PC-3 (cell line): Measurements from ENCODE around the gene SLC48A1. TPM values are rescaled to one million over a fixed set of nuclear protein-coding genes. Genes with fewer than 3 reads are reported as not detected.

Experiments
- ATAC-seq: fragments of 200-7000 bp; cut with Tn5 transposase; 2 replicates; pipeline ENCODE4 v1.9.1; 2020; ENCODE audit warnings: mild to moderate bottlenecking, moderate library complexity
- BruUV-seq: library from RNA; stranded (reverse); fragments of 400-500 nt; replicated peaks from 2 replicates; lab custom pipeline; 2021; lab: Mats Ljungman, UMichigan
- CTCF ChIA-PET: fragments of 300-600 bp; sonication (Branson Sonifier 250); formaldehyde crosslinking; loops from one replicate; lab custom pipeline; 2022; ENCODE audit warnings: antibody characterized with exemption; lab: Charles Lee
- POLR2A ChIA-PET: fragments of 300-600 bp; sonication (Branson Sonifier 250); formaldehyde crosslinking; loops from one replicate; lab custom pipeline; 2022; ENCODE audit warnings: antibody characterized with exemption; ENCODE audit not compliant: unreplicated experiment; lab: Charles Lee
- DNase-seq: peaks from one replicate; pipeline ENCODE4 v3.0.0-alpha.2; 2015
- H2AFZ ChIP-seq: fragments of 300-600 bp; sonication (generic); 2 replicates; pipeline ENCODE4 v1.6.0; 2016; ENCODE audit warnings: antibody characterized with exemption, low read length
- H3F3A ChIP-seq: fragments of 300-600 bp; sonication (generic); one replicate; pipeline ENCODE4 v1.6.0; 2017; ENCODE audit warnings: antibody characterized with exemption, low read length, control low read depth, mild to moderate bottlenecking; ENCODE audit not compliant: unreplicated experiment
- H3K27ac ChIP-seq: fragments of 300-600 bp; sonication (generic); 2 replicates; pipeline ENCODE4 v1.5.1; 2016; ENCODE audit warnings: mild to moderate bottlenecking, low read length
- H3K27me3 ChIP-seq: fragments of 300-600 bp; sonication (generic); 2 replicates; pipeline ENCODE4 v1.6.1; 2016; ENCODE audit warnings: low read length, mixed read lengths
- H3K36me3 ChIP-seq: fragments of 300-600 bp; sonication (generic); 2 replicates; pipeline ENCODE4 v1.6.1; 2016; ENCODE audit warnings: low read depth, mixed run types, low read length, mixed read lengths
- H3K4me1 ChIP-seq: fragments of 300-600 bp; sonication (generic); 2 replicates; pipeline ENCODE4 v1.5.1; 2016; ENCODE audit warnings: low read length; ENCODE audit not compliant: insufficient read depth
- H3K4me2 ChIP-seq: fragments of 300-600 bp; sonication (generic); 2 replicates; pipeline ENCODE4 v1.6.0; 2016; ENCODE audit warnings: low read length
- H3K4me3 ChIP-seq: fragments of 300-600 bp; sonication (generic); 2 replicates; pipeline ENCODE4 v1.5.1; 2016; ENCODE audit warnings: mild to moderate bottlenecking, low read length, mixed read lengths
- H3K79me2 ChIP-seq: fragments of 300-600 bp; sonication (generic); 2 replicates; pipeline ENCODE4 v1.6.1; 2017; ENCODE audit warnings: low read length, mixed read lengths
- H3K9ac ChIP-seq: fragments of 300-600 bp; sonication (generic); 2 replicates; pipeline ENCODE4 v1.6.0; 2016; ENCODE audit warnings: mild to moderate bottlenecking, low read length
- H3K9me2 ChIP-seq: fragments of 300-600 bp; sonication (generic); replicated peaks from 2 replicates; pipeline ENCODE4 v1.6.1; 2016; ENCODE audit warnings: mixed run types, low read length, mixed read lengths
- H3K9me3 ChIP-seq: fragments of 300-600 bp; sonication (generic); 2 replicates; pipeline ENCODE4 v1.6.1; 2016; ENCODE audit warnings: low read length, mixed read lengths
- H4K20me1 ChIP-seq: fragments of 300-600 bp; sonication (generic); 2 replicates; pipeline ENCODE4 v1.6.1; 2016; ENCODE audit warnings: low read length, mixed read lengths
- EZH2 ChIP-seq: fragments of 300-600 bp; sonication (generic); IDR thresholded peaks from one replicate; pipeline ENCODE4 v1.6.1; 2017; ENCODE audit warnings: antibody characterized with exemption, mild to moderate bottlenecking, low read length; ENCODE audit not compliant: unreplicated experiment
- EZH2phosphoT487 ChIP-seq: fragments of 300-600 bp; sonication (generic); IDR thresholded peaks from 2 replicates; pipeline ENCODE4 v1.6.1; 2018; ENCODE audit warnings: mild to moderate bottlenecking, antibody characterized with exemption, low read length, borderline replicate concordance
- intact Hi-C: fragments of 100-400 bp; cut with micrococcal nuclease; formaldehyde crosslinking; loops from 2 replicates; pipeline ENCODE4 v1.9.0; 2023
- total RNA-seq: library from RNA; depleted of rRNA; stranded (reverse); fragments of >200 nt; gene quantifications from 2 replicates; pipeline ENCODE4 v1.2.3, GENCODE V29; 2014
- TF ChIP-seq, protein P1 (sequence below): fragments of 300-600 bp; sonication (generic); conservative IDR thresholded peaks from 2 replicates; pipeline ENCODE4 v1.5.1; 2017; ENCODE audit warnings: antibody characterized with exemption, low read depth, mild to moderate bottlenecking, low read length

The SLC48A1 gene
- total RNA-seq, 1 experiment from 2014 or later, result 21.4 TPM

DNA sequence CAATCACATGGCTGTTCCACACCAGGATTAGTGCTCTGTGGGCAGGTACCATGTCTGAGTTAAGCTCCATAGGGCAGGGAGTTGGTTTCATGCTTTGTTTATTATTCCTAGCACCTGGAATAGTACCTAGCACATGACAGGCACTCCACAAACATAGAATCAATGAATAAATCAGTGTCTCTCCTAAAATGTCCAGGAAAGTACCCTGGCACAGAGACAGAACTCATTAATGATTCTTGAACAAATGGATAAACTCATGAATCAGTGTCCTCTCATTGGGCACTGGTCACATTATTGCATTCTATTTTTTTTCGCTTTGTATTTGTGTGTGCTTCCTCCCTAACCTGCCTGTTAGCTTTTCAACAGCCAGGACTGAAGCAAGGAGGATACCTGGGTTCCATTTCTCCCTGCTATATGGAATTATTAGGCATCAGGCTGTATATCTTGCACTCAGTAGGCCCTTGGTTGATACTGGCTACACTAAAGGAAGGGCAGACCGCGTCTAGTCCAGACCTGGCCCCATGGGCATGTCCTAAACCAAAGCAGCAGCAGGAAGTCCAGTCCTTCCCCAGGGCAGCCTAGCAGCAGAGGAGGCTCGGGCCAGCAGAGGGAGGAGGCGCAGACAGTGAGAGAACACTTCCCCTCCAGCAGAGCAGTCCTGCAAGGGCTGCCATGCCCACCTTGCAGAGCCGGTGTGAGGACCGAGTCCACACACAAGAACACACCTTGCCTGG is 28.3 kb downstream of the SLC48A1 start:
- DNase-seq, result no peak
- ATAC-seq, result peak; percentile 41; the same call in 1 of the 2 replicates
- no peaks in the 10 kb centered on the region for H3K4me1 ChIP-seq
- H2AFZ ChIP-seq, result no peak overlapping the region
- ChIA-PET CTCF (no interaction called here), POLR2A (interaction anchor here (0.7 kb wide), 1 partner anchor 255 kb away, joined by 4 read pairs; no protein-coding TSS in a partner anchor)
- H3K9me2 ChIP-seq, result no peaks in the 10 kb centered on the region
- H4K20me1 ChIP-seq, result peaks cover 12% of the 10 kb centered on the region; the same call in 1 of the 2 replicates
- peaks cover 9% of the 10 kb centered on the region; the same call in 1 of the 2 replicates for H3K36me3 ChIP-seq
- H3K27me3 ChIP-seq, result no peaks in the 10 kb centered on the region
- no peaks in the 10 kb centered on the region for H3K9me3 ChIP-seq
- TF ChIP-seq EZH2, result no peak
- TF ChIP-seq EZH2phosphoT487, result no peak
- TF ChIP-seq, protein P1, sequence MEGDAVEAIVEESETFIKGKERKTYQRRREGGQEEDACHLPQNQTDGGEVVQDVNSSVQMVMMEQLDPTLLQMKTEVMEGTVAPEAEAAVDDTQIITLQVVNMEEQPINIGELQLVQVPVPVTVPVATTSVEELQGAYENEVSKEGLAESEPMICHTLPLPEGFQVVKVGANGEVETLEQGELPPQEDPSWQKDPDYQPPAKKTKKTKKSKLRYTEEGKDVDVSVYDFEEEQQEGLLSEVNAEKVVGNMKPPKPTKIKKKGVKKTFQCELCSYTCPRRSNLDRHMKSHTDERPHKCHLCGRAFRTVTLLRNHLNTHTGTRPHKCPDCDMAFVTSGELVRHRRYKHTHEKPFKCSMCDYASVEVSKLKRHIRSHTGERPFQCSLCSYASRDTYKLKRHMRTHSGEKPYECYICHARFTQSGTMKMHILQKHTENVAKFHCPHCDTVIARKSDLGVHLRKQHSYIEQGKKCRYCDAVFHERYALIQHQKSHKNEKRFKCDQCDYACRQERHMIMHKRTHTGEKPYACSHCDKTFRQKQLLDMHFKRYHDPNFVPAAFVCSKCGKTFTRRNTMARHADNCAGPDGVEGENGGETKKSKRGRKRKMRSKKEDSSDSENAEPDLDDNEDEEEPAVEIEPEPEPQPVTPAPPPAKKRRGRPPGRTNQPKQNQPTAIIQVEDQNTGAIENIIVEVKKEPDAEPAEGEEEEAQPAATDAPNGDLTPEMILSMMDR, result no peak
- peaks cover 67% of the 10 kb centered on the region for H3K79me2 ChIP-seq
- H3K9ac ChIP-seq, result no peak overlapping the region
- intact Hi-C loops, result no loop called here
- no peak overlapping the region for H3K27ac ChIP-seq
- no peak overlapping the region for H3K4me3 ChIP-seq
- no peaks in the 10 kb centered on the region for H3F3A ChIP-seq
- no TSS peak for BruUV-seq
- no peak overlapping the region for H3K4me2 ChIP-seq

DNA sequence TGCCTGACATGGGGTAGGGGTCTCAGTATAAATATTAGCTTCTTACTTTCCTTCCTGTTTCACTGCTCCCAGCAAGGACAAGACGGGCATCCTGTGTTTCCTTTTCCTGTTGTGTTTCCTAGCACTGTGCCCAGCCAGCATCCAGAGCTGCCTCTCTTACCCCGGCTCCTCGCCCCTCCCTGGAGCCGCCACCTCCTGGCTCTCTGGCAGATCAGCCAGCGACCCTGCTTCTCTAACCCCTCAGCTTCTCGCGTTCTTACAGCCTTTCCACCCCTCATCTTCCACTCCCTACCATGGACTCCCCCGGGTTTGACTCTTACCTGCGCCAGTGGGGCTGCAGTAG is 28.8 kb downstream of the SLC48A1 start:
- H3F3A ChIP-seq, result no peaks in the 10 kb centered on the region
- H3K9me2 ChIP-seq, result no peaks in the 10 kb centered on the region
- H3K36me3 ChIP-seq, result peaks cover 9% of the 10 kb centered on the region; the same call in 1 of the 2 replicates
- no peak overlapping the region for H3K4me3 ChIP-seq
- H3K4me1 ChIP-seq, result no peaks in the 10 kb centered on the region
- ATAC-seq, result no peak
- H2AFZ ChIP-seq, result no peak overlapping the region
- BruUV-seq, result no TSS peak
- H3K27me3 ChIP-seq, result no peaks in the 10 kb centered on the region
- H3K4me2 ChIP-seq, result no peak overlapping the region
- DNase-seq, result no peak
- peaks cover 12% of the 10 kb centered on the region; the same call in 1 of the 2 replicates for H4K20me1 ChIP-seq
- TF ChIP-seq EZH2phosphoT487, result no peak
- TF ChIP-seq EZH2, result no peak
- TF ChIP-seq, protein P1, result no peak
- H3K9me3 ChIP-seq, result no peaks in the 10 kb centered on the region
- H3K27ac ChIP-seq, result no peak overlapping the region
- ChIA-PET POLR2A (no interaction called here), CTCF (interaction anchor here (1.0 kb wide), 1 partner anchor 36 kb away, joined by 4 read pairs; no protein-coding TSS in a partner anchor)
- peaks cover 72% of the 10 kb centered on the region for H3K79me2 ChIP-seq
- intact Hi-C loops, result no loop called here
- no peak overlapping the region for H3K9ac ChIP-seq

DNA sequence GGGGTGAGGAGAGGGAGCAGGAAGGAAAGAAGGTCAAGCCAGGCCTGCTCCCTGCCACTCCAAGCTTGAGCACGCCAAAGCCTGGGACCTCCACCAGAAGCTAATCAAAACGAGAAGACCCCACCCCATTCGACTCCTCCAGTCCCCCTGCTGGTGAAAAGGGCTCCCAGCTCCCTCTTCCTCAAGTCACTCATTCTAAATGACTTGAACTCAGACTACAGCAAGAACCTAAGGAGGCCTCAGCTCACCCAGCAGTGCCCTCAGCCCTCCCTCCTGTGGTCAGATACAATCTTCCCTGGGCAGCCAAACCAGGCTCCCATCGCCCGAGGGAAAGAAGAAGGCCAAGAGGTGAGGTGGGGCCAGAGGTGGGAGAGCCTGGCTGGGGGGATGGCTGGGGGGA is 29.3 kb downstream of the SLC48A1 start:
- Histone ChIP-seq H4K20me1 (peaks cover 12% of the 10 kb centered on the region; the same call in 1 of the 2 replicates), H3K27ac (no peak overlapping the region), H3K4me1 (no peaks in the 10 kb centered on the region), H3K4me3 (no peak overlapping the region), H3K27me3 (no peaks in the 10 kb centered on the region), H3K79me2 (peaks cover 77% of the 10 kb centered on the region), H3K9me3 (no peaks in the 10 kb centered on the region), H3F3A (no peaks in the 10 kb centered on the region), H3K4me2 (no peak overlapping the region), H3K36me3 (peaks cover 9% of the 10 kb centered on the region; the same call in 1 of the 2 replicates), H3K9me2 (no peaks in the 10 kb centered on the region), H3K9ac (no peak overlapping the region), H2AFZ (no peak overlapping the region)
- TF ChIP-seq EZH2phosphoT487, result no peak
- TF ChIP-seq, protein P1, result peak; percentile 37; the same call in 1 of the 2 replicates
- intact Hi-C loops, result no loop called here
- ATAC-seq, result no peak
- ChIA-PET CTCF (interaction anchor here (1.0 kb wide), 1 partner anchor 36 kb away, joined by 4 read pairs; no protein-coding TSS in a partner anchor), POLR2A (no interaction called here)
- no peak for DNase-seq
- BruUV-seq, result no TSS peak
